Mesenchymal stem cell (in vitro differentiated cells and primary cell): ENCODE data around the gene AFG1L.
"Not testable (repeated sequence)": the region's sequence is repeated elsewhere in the genome, so short reads cannot be mapped to it uniquely, and the experiment has no call there.

Experiments
- DNase-seq: peaks from one replicate; pipeline ENCODE4 v3.0.0-alpha.2; 2013
- H2AFZ ChIP-seq: one replicate; pipeline ENCODE4 v1.6.1; 2013; ENCODE audit warnings: low read depth, mild to moderate bottlenecking, control low read depth, inconsistent platforms, low read length, moderate library complexity
- H2AK5ac ChIP-seq: 2 replicates; pipeline ENCODE4 v1.6.1; 2013; ENCODE audit warnings: low read length, moderate library complexity, mild to moderate bottlenecking, inconsistent platforms; ENCODE audit not compliant: severe bottlenecking
- H2BK120ac ChIP-seq: one replicate; pipeline ENCODE4 v1.6.1; 2013; ENCODE audit warnings: low read depth, mild to moderate bottlenecking, inconsistent platforms, low read length, moderate library complexity
- H2BK12ac ChIP-seq, 2 experiments: one replicate each; pipeline ENCODE4 v1.6.1; 2013; ENCODE audit warnings: inconsistent platforms in 2 of 2, low read length in 2 of 2, mild to moderate bottlenecking in 2 of 2, moderate library complexity in 2 of 2, control low read depth in 1 of 2
- H2BK15ac ChIP-seq: one replicate; pipeline ENCODE4 v1.6.1; 2013; ENCODE audit warnings: mild to moderate bottlenecking, low read depth, inconsistent platforms; ENCODE audit not compliant: poor library complexity, severe bottlenecking
- H2BK5ac ChIP-seq: 2 replicates; pipeline ENCODE4 v1.6.1; 2013; ENCODE audit warnings: low read depth, mild to moderate bottlenecking, low read length, control low read depth, inconsistent platforms; ENCODE audit not compliant: poor library complexity, severe bottlenecking
- H3K14ac ChIP-seq, 2 experiments: one replicate each; pipeline ENCODE4 v1.6.1; 2013; ENCODE audit warnings: inconsistent platforms in 2 of 2, low read length in 2 of 2, control low read depth in 1 of 2, mild to moderate bottlenecking in 1 of 2, moderate library complexity in 1 of 2
- H3K18ac ChIP-seq, 2 experiments: one replicate each; pipeline ENCODE4 v1.6.1; 2013; ENCODE audit warnings: inconsistent platforms in 2 of 2, low read length in 2 of 2, control low read depth in 1 of 2, low read depth in 1 of 2, mild to moderate bottlenecking in 1 of 2
- H3K23ac ChIP-seq, 2 experiments: one replicate each; pipeline ENCODE4 v1.6.1; 2013; ENCODE audit warnings: inconsistent platforms in 2 of 2, low read length in 2 of 2, mild to moderate bottlenecking in 2 of 2, moderate library complexity in 2 of 2, control low read depth in 1 of 2
- H3K27ac ChIP-seq: 2 replicates; pipeline ENCODE4 v1.5.1; 2013; ENCODE audit warnings: mild to moderate bottlenecking, moderate library complexity, low read length, control low read depth, inconsistent platforms; ENCODE audit not compliant: poor library complexity, severe bottlenecking
- H3K27me3 ChIP-seq, 2 experiments: 2 replicates each; pipeline versions ENCODE4 v1.6.1 to v1.7.0; 2013; ENCODE audit warnings: low read length in 2 of 2, mild to moderate bottlenecking in 2 of 2, moderate library complexity in 2 of 2, control low read depth in 1 of 2, inconsistent platforms in 1 of 2; ENCODE audit not compliant: control insufficient read depth in 1 of 2, insufficient read depth in 1 of 2
- H3K36me3 ChIP-seq, 2 experiments: 2 replicates each; pipeline versions ENCODE4 v1.6.1 to v1.7.0; 2013; ENCODE audit warnings: low read length in 2 of 2, control low read depth in 1 of 2, inconsistent platforms in 1 of 2, low read depth in 1 of 2, mild to moderate bottlenecking in 1 of 2; ENCODE audit not compliant: insufficient read depth in 2 of 2, control insufficient read depth in 1 of 2
- H3K4ac ChIP-seq, 2 experiments: one replicate each; pipeline ENCODE4 v1.6.1; 2013; ENCODE audit warnings: inconsistent platforms in 2 of 2, low read length in 2 of 2, mild to moderate bottlenecking in 2 of 2, moderate library complexity in 2 of 2, control low read depth in 1 of 2, low read depth in 1 of 2
- H3K4me1 ChIP-seq: 2 replicates; pipeline ENCODE4 v1.6.1; 2013; ENCODE audit warnings: low read depth, low read length, control low read depth; ENCODE audit not compliant: control insufficient read depth, insufficient read depth
- H3K4me2 ChIP-seq: 2 replicates; pipeline ENCODE4 v1.6.1; 2013; ENCODE audit warnings: low read length, mild to moderate bottlenecking, inconsistent platforms; ENCODE audit not compliant: poor library complexity, severe bottlenecking
- H3K4me3 ChIP-seq, 2 experiments: 2 replicates each; pipeline versions ENCODE4 v1.5.1 to v1.7.0; 2013; ENCODE audit warnings: low read length in 2 of 2, mild to moderate bottlenecking in 2 of 2, control low read depth in 1 of 2, low read depth in 1 of 2; ENCODE audit not compliant: insufficient read depth in 1 of 2
- H3K79me1 ChIP-seq: replicated peaks from 2 replicates; pipeline ENCODE4 v1.6.1; 2013; ENCODE audit warnings: mild to moderate bottlenecking, control low read depth, low read length, inconsistent platforms; ENCODE audit not compliant: poor library complexity, severe bottlenecking
- H3K9ac ChIP-seq: 2 replicates; pipeline ENCODE4 v1.7.0; 2013; ENCODE audit warnings: mild to moderate bottlenecking, low read length, moderate library complexity
- H3K9me3 ChIP-seq: 2 replicates; pipeline ENCODE4 v1.7.0; 2013; ENCODE audit warnings: mild to moderate bottlenecking, low read length; ENCODE audit not compliant: control insufficient read depth
- H4K8ac ChIP-seq: one replicate; pipeline ENCODE4 v1.6.1; 2013; ENCODE audit warnings: inconsistent platforms, mild to moderate bottlenecking, low read length, moderate library complexity
- H4K91ac ChIP-seq: one replicate; pipeline ENCODE4 v1.6.1; 2013; ENCODE audit warnings: mild to moderate bottlenecking, low read length, inconsistent platforms
- WGBS: methylation state at CpG from one replicate; pipeline ENCODE4 v1.1.7; 2013; ENCODE audit warnings: mixed read lengths; 5-methylcytosine and 5-hydroxymethylcytosine counted together

AFG1L gene

GRCh38 chr6:108446629-108447150 is 151.8 kb downstream of the AFG1L start:
- no peaks in the 10 kb centered on the region for H3K36me3 ChIP-seq

GRCh38 chr6:108448481-108448880 is 153.6 kb downstream of the AFG1L start:
- no peak overlapping the region for H2BK15ac ChIP-seq
- H2BK120ac ChIP-seq, result no peak overlapping the region
- no peak overlapping the region for H3K4ac ChIP-seq
- no peak overlapping the region for H4K8ac ChIP-seq
- H3K14ac ChIP-seq, result no peak overlapping the region
- no peak overlapping the region for H3K9ac ChIP-seq
- H3K27ac ChIP-seq, result no peak overlapping the region
- no peak overlapping the region for H2BK5ac ChIP-seq
- no CpG with 5 or more reads among the region's 1 CpG for WGBS
- no peaks in the 10 kb centered on the region for H3K36me3 ChIP-seq
- no peaks in the 10 kb centered on the region for H3K27me3 ChIP-seq
- DNase-seq, result no peak
- H3K4me1 ChIP-seq, result peaks cover 3% of the 10 kb centered on the region
- no peak overlapping the region for H2AK5ac ChIP-seq
- no peak overlapping the region for H2BK12ac ChIP-seq
- no peaks in the 10 kb centered on the region for H3K9me3 ChIP-seq
- no peak overlapping the region for H3K23ac ChIP-seq
- H4K91ac ChIP-seq, result no peak overlapping the region
- H3K4me2 ChIP-seq, result no peak overlapping the region
- no peaks in the 10 kb centered on the region for H3K79me1 ChIP-seq
- H3K4me3 ChIP-seq, result no peak overlapping the region
- no peak overlapping the region for H2AFZ ChIP-seq
- H3K18ac ChIP-seq, result no peak overlapping the region

More at GRCh38 chr6:108446629-108447150, 151.8 kb downstream of the AFG1L start:
- H3K4me2 ChIP-seq, result no peak overlapping the region
- no peaks in the 10 kb centered on the region for H3K9me3 ChIP-seq
- H3K14ac ChIP-seq, result no peak overlapping the region
- H3K27ac ChIP-seq, result no peak overlapping the region
- no peak overlapping the region for H3K18ac ChIP-seq
- no peak overlapping the region for H2BK15ac ChIP-seq
- H3K4me3 ChIP-seq, result no peak overlapping the region
- H4K91ac ChIP-seq, result no peak overlapping the region
- H2BK12ac ChIP-seq, result no peak overlapping the region
- no peak overlapping the region for H3K4ac ChIP-seq
- no peak for DNase-seq
- no peak overlapping the region for H2BK120ac ChIP-seq
- no peak overlapping the region for H3K23ac ChIP-seq
- WGBS, result 80% methylated on average over 1 of the region's 3 CpGs
- H3K79me1 ChIP-seq, result no peaks in the 10 kb centered on the region
- no peak overlapping the region for H2AFZ ChIP-seq
- no peaks in the 10 kb centered on the region for H3K27me3 ChIP-seq
- H2BK5ac ChIP-seq, result no peak overlapping the region
- no peak overlapping the region for H2AK5ac ChIP-seq
- H3K4me1 ChIP-seq, result no peaks in the 10 kb centered on the region
- no peak overlapping the region for H4K8ac ChIP-seq
- H3K9ac ChIP-seq, result no peak overlapping the region

DNA sequence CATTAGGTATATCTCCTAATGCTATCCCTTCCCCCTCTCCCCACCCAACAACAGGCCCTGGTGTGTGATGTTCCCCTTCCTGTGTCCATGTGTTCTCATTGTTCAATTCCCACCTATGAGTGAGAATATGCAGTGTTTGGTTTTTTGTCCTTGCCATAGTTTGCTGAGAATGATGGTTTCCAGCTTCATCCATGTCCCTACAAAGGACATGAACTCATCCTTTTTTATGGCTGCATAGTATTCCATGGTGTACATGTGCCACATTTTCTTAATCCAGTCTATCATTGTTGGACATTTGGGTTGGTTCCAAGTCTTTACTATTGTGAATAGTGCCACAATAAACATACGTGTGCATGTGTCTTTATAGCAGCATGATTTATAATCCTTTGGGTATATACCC is 154.9 kb downstream of the AFG1L start:
- H3K27me3 ChIP-seq, DNase-seq, H4K91ac ChIP-seq, H3K27ac ChIP-seq, H3K36me3 ChIP-seq, H2BK5ac ChIP-seq, H3K9me3 ChIP-seq, H3K4me3 ChIP-seq, H3K4me1 ChIP-seq, H2BK120ac ChIP-seq, H2BK12ac ChIP-seq, H3K79me1 ChIP-seq, H3K4ac ChIP-seq, H3K14ac ChIP-seq, H2AFZ ChIP-seq, H3K18ac ChIP-seq, H2BK15ac ChIP-seq, H3K23ac ChIP-seq, H2AK5ac ChIP-seq, H3K9ac ChIP-seq, H4K8ac ChIP-seq, H3K4me2 ChIP-seq: not testable (repeated sequence)
- no CpG with 5 or more reads among the region's 1 CpG for WGBS

GRCh38 chr6:108451816-108452215 is 157.0 kb downstream of the AFG1L start:
- DNase-seq, result no peak
- no peak overlapping the region for H3K18ac ChIP-seq
- no peak overlapping the region for H2AFZ ChIP-seq
- H3K4me2 ChIP-seq, result no peak overlapping the region
- no peak overlapping the region for H3K14ac ChIP-seq
- no peak overlapping the region for H4K8ac ChIP-seq
- no peak overlapping the region for H3K4ac ChIP-seq
- no peaks in the 10 kb centered on the region for H3K36me3 ChIP-seq
- H3K4me3 ChIP-seq, result no peak overlapping the region
- H2AK5ac ChIP-seq, result peak overlapping the region; percentile 48
- H3K27ac ChIP-seq, result no peak overlapping the region
- H4K91ac ChIP-seq, result no peak overlapping the region
- H2BK12ac ChIP-seq, result no peak overlapping the region
- H2BK120ac ChIP-seq, result no peak overlapping the region
- H3K9ac ChIP-seq, result no peak overlapping the region
- H3K79me1 ChIP-seq, result no peaks in the 10 kb centered on the region
- H3K23ac ChIP-seq, result no peak overlapping the region
- no peaks in the 10 kb centered on the region for H3K9me3 ChIP-seq
- peaks cover 3% of the 10 kb centered on the region for H3K4me1 ChIP-seq
- no peak overlapping the region for H2BK5ac ChIP-seq
- WGBS, result 97% methylated on average over 8 of the region's 8 CpGs
- no peaks in the 10 kb centered on the region for H3K27me3 ChIP-seq
- no peak overlapping the region for H2BK15ac ChIP-seq
